EH (cell line): ENCODE results near the gene ARID2.
A peak's percentile ranks its signal among the peaks of the same experiment; 100 is the strongest.

Source experiments
- DNase-seq: peaks from one replicate; pipeline ENCODE4 v3.0.0-alpha.2; 2015; ENCODE audit warnings: low read depth

ARID2 gene

DNA sequence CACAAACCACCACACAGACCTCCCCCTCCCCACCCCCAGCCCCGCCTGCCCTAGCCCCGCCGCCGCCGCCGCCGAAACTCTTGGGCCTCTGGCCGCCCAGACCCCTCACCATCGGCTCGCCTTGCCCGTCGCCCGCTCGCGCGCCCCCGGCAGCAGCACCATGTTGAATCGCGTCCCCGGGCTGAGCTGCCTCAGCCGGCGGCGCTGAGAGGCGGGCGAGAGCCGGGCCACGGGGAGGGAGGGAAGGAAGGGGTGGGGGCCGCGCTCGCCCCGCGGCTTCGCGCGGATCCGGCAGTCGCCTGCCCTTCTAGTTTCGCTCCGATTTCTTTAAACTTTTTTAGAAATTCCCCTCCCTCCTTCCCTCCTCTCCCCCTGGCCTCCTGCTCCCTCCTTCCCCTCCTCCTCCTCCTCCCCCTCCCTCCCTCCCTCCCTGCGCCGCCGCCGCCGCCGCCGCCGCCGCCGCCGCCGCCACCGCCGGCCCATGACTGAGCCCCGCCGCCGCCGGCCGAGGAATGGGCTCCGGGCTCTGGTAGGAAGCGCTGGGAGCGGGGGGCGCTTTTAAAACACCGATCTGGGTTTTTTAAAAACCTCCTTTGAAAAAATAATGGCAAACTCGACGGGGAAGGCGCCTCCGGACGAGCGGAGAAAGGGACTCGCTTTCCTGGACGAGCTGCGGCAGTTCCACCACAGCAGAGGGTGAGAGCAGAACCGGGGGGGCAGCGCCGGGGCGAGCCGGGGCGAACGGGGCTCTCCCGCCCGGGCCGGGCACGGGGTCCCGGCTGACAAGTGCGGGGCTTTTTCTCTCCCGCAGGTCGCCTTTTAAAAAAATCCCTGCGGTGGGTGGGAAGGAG, at the start of gene ARID2:
TSS of gene ARID2 (plus strand) at position 474 of the 851 bp plus-strand sequence. CDS start at position 605, 131 bp downstream.
- DNase-seq: peak; percentile 71

DNA sequence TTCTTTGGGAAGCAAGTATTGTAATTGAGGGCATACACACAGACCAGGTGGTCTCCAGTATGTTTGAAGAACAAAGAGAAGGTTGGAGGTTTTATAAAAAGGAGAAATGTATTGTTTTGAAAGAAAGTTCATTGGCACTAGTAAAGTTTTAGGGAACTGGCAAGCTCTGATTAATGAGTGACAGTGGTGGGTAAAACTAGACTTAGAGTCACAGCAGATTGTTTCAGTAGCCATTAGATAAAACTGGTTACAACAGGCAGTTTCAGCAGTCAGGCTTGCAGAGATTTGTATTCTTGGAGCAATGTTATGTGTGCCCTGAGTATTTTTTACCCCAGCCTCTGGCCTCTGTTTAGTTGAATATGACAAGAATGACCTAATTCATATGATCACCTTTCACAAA, 49.1 kb upstream of the ARID2 start:
- DNase-seq: no peak

DNA sequence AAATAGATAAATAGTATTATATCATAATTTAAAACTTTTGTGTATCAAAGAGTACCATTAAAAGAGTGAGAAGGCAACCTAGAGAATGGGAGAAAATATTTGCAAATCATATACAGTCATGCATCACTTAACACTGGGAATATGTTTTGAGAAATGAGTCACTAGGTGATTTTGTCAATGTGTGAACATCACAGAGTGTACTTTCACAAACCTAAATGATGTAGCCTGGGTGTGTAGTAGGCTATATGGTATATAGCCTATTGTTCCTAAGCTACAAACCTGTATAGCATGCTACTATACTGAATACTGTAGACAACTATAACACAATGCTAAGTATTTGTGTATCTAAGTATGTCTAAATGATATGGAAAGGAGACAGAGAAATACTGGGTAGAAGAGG, 48.0 kb upstream of the ARID2 start:
- DNase-seq: no peak

DNA sequence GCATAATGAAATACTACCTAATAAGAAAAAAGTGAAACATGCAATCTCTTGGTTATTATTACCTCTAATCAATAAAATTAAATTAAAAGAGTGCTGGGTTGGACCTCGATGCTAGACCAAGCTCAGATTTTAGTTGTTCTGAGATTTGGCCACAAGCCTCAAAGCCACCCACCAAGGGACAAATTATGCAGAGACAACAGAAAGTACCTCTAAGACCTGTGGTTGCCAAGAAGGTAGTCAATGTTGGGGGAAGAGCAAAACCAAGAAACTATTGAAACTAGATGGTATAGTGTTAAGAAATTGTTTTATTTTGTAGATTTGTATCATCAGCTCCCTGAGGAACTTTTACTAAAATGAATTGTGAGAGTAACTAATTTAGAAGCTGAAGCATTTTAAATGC, 43.8 kb upstream of the ARID2 start:
- no peak for DNase-seq

GRCh38 chr12:45687081-45688015, 42.2 kb upstream of the ARID2 start:
- DNase-seq: no peak

GRCh38 chr12:45688183-45688582, 41.3 kb upstream of the ARID2 start:
- no peak for DNase-seq

GRCh38 chr12:45695035-45695434, 34.5 kb upstream of the ARID2 start:
- DNase-seq: peak; percentile 12

GRCh38 chr12:45695606-45696005, 33.9 kb upstream of the ARID2 start:
- no peak for DNase-seq

GRCh38 chr12:45696049-45696448, 33.5 kb upstream of the ARID2 start:
- DNase-seq: no peak

DNA sequence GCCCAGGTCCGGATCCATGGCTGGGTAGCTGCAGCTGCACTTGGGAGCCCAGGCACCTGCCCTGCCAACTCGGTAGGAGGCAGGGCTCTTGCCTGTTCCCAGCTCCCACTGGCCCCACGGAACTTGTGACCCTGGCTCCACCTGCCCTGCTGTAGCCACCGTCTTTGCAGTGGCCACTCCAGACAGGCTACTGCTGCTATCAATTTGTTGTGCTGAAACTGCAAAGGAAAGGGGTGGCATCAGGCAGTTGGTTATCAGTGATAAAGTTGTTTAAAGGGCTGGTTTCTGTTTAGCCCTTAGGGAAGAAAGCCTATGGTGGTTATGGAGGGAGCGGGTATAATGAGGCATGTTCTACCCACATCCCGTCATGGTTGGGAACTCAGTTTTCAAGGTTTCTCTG, 32.1 kb upstream of the ARID2 start:
- DNase-seq: no peak

GRCh38 chr12:45701296-45701695, 28.2 kb upstream of the ARID2 start:
- no peak for DNase-seq

DNA sequence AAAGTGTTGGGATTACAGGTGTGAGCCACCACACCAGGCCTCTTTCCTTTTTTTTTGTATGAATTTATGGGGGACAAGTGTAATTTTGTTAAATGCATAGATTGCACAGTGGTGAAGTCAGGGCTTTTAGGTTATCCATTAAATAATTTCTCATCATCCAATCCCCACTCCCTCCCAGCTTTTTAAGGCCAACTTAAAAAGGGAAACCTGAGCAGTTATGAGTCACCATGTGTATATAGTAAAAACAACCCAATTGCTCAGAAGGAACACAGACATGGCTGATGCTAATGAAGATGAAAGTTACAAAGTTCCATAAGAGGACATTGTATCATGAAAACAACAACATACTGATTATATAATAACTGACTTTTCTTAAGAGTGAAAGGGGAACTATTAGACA, 25.6 kb upstream of the ARID2 start:
- peak; percentile 22 for DNase-seq

DNA sequence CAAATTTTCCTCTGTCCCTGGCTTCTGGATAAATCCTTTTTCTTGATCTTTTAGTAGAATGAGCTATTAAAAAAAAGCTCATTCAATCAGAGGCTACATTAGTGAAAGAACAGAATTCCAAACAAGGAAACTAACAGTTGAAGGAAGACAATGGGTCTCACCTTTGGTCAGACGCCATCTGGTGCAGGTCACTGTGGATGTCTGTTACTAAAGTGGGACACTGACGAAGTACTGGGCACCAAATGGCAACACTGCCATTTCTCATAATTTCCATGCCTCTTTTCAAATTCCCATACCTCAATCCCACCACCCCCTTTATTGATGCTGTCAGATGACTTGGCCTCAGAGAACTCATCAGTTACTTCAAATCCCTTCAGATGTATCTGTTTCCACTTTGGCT, 24.5 kb upstream of the ARID2 start:
- no peak for DNase-seq

DNA sequence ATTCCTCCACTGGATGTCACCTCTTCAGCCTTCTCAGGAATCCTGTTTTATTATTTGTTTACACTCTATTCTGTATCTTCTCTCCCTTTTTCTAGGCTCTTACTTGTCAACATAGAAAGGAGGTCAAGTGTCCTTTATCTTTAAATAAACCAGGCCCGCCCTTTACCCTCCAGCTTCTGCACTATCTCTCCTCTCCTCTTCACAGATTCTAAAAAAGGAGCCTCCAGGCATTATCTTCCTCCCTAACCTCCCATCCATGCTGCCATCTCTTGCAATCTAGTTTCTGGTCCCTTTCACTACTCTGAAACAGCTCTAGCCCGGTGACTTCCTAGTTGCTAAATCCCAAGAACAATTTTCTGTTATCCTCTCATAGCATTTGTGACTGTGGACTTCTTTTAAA, 24.1 kb upstream of the ARID2 start:
- DNase-seq: no peak

DNA sequence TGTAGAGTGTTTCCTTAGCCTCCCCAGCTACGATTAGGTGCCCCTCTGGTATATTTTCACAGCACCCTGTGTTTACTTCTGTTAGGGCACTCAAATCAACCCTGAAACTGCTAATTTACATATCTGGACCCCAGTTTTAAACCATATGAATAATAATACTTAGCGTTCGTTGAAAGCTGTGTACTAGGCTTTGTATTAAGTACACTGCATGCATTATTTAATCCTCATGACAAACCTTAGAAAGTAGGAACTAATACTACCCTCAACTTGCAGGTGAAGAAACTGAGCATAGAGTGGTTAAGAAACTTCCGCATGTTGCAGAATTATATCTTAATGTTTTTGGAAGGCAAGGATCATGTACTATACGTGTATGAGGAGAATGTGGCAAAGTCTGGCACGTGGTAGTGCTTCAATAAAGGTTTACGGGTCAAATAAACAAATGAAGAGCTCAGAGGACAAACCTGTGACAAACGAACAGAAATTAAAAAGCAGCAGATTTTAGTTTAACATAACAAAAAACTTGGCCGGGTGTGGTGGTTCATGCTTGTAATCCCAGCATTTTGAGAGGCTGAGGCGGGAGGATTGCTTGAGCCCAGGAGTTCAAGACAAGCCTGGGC, 22.2 kb upstream of the ARID2 start:
- DNase-seq: no peak

GRCh38 chr12:45708363-45708762, 21.1 kb upstream of the ARID2 start:
- DNase-seq: no peak

DNA sequence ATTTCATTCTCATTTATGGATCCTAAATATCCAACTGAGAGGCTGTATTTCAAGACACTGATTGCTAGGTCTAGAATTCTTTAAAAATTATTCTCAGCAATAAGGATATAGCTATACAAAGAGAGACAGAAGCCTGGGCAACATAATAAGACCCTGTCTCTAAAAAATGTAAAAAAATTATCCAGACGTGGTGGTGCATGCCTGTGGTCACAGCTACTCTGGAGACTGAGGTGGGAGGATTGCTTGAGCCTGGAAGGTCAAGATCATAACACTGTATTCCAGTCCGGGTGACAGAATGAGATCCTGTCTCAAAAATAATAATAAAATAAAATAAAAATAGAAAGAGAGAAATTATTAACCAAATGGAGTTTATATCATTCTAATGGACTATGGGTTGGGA, 20.6 kb upstream of the ARID2 start:
- DNase-seq: no peak

GRCh38 chr12:45712319-45712718, 17.2 kb upstream of the ARID2 start:
- no peak for DNase-seq

DNA sequence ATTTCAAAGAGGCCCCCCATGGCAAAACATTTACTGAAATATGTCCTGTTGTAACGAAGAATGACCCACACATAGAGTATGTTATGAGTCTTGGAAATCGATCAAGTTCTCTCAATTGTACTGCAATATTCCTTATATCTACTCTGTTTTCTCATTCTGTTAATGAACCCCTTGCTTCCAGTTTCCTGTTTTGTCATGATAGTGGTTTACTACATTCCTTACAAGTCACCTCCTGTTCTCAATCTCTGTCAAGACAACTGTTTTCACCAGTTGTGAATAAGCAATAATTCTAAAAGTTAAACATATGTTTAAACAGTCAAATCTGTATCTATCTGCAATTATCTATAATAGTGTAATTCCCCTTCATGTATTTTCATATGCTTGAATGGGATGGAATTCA, 16.4 kb upstream of the ARID2 start:
- DNase-seq: peak; percentile 35

GRCh38 chr12:45718306-45718705, 11.2 kb upstream of the ARID2 start:
- no peak for DNase-seq

GRCh38 chr12:45720069-45720468, 9.4 kb upstream of the ARID2 start:
- no peak for DNase-seq

DNA sequence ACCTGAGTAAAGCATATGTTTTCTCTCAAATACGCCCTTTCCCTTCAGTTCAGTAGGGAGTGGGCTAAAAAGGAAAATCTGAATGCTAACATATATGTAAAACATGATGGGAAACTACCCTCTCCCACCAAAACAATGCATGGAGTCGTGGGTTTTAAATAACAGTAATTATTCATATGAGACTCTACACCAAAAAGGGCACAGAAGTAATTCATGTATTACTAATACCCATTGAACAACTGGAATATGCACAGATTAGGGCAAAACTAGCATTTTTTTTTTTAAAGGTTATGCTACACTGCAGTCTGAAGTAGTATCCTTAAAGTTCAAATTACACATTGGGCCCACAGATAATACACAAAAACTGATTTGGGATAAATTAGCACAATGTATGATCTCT, 8.1 kb upstream of the ARID2 start:
- no peak for DNase-seq

DNA sequence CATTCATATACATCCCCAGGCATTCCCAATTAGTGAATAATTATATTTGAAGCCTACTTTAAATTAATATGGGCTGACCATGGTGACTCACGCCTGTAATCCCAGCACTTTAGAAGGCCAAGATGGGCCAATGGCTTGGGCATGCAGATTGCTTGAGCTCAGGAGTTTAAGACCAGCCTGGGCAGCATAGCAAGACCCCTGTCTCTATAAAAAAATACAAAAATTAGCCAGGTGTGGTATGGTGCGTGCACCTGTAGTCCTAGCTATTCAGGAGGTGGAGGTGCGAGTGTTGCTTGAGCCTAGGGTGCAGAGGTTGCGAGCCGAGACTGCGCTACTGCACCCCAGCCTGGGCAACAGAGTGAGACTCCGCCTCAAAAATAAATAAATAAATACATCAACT, 7.6 kb upstream of the ARID2 start:
- DNase-seq: no peak
